HG03432 (cell line): ENCODE data around the gene ZNF662.
"Not testable (repeated sequence)": the region's sequence is repeated elsewhere in the genome, so short reads cannot be mapped to it uniquely, and the experiment has no call there.

ENCODE experiments used
- ATAC-seq: cut with Tn5 transposase; IDR thresholded peaks from one replicate; pipeline ENCODE4 v1.9.1; 2021; ENCODE audit warnings: mild to moderate bottlenecking, moderate library complexity; ENCODE audit not compliant: unreplicated experiment

The ZNF662 gene

DNA sequence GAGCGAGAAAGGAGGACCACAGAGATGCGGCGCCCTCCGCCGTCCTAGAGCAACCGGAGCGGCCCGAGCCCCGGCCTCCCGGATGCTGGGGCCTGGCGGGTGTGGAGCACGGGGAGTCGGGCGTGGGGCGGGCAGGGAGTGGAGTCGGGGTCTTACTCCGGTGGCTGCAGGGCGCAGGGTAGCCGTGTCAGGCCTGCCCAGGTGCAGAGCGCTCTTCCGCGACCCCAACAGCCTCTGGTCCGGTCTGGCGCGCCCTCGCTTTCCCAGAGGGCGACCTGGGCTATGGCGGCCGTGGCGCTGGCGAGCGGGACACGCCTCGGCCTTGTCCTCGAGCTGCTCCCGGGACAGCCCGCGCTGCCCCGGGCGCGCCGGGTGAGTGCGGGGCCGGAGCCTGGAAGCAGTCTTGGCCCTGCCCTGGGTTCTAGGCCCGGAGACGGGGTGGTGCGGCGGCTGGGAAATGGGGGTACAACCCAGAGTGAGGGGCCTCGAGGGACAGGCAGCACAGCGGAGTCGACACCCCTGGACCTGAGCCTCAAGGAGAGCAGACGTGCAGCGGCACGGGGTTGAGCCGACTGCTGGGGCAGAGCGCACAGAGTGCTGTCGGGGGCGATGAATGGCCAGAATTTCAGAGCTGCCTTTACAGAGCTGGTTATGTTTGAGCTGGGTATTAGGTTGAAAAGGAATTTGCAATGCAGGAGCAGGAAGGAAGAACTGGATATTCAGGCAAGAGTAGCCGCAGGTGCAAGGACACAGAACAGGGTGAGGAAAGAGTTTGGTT, at the start of gene ZNF662:
ZNF662 (plus strand) TSS at position 73 of the 778 bp plus-strand sequence. CDS start 1,973 bp downstream, outside the sequence.
- no peak for ATAC-seq

DNA sequence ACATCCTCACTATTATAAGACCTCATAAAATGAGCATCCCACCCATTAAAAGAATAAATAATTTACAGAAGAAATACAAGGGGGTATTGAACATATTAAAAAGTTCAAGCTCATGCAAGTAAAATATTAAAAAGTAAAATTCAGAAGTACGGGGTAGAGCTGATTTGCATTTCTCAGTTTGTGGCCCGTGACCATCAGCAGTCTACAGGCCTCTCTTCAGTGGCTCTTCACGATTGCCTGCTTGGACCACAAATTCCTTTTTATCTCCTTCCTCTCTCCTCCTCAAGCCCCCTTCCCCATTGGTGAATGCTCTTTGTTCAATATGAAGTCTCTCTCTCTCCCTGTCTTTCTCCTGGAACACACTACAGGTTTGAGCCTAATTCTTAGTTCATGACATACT, 49.4 kb upstream of the ZNF662 start:
- ATAC-seq: no peak

DNA sequence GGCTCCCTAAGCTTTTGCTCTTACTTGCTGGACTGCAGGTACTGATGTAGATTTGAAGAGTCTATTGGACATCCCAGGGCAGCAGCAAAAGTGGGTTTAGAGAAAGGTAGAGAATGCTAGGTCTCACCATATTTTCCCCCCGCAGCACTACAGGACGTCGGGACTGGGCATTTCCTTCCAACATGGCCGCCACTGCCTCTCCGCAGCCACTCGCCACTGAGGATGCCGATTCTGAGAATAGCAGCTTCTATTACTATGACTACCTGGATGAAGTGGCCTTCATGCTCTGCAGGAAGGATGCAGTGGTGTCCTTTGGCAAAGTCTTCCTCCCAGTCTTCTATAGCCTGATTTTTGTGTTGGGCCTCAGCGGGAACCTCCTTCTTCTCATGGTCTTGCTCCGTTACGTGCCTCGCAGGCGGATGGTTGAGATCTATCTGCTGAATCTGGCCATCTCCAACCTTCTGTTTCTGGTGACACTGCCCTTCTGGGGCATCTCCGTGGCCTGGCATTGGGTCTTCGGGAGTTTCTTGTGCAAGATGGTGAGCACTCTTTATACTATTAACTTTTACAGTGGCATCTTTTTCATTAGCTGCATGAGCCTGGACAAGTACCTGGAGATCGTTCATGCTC, 41.5 kb upstream of the ZNF662 start:
- no peak for ATAC-seq

DNA sequence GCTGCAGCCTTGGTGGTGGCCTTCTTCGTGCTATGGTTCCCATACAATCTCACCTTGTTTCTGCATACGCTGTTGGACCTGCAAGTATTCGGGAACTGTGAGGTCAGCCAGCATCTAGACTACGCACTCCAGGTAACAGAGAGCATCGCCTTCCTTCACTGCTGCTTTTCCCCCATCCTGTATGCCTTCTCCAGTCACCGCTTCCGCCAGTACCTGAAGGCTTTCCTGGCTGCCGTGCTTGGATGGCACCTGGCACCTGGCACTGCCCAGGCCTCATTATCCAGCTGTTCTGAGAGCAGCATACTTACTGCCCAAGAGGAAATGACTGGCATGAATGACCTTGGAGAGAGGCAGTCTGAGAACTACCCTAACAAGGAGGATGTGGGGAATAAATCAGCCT, 40.7 kb upstream of the ZNF662 start:
- no peak for ATAC-seq

DNA sequence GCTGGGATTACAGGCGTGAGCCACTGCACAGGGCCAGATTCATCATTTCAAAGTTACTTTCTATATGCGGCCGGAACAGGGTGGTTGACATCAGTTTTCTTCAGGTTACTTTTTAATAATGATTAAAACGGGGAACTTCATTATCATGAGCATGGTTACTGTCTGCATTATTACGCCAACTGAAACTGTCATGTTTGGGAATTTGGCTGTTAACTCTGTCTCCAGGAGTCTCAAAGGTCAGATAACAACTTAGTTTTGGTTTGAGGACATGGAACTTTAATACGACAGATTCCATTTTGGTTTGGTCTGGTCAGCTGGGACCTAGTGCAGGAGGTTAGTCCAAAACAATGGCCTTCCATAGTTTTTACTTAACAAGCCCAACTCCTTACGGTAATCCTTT, 38.8 kb upstream of the ZNF662 start:
- no peak for ATAC-seq

DNA sequence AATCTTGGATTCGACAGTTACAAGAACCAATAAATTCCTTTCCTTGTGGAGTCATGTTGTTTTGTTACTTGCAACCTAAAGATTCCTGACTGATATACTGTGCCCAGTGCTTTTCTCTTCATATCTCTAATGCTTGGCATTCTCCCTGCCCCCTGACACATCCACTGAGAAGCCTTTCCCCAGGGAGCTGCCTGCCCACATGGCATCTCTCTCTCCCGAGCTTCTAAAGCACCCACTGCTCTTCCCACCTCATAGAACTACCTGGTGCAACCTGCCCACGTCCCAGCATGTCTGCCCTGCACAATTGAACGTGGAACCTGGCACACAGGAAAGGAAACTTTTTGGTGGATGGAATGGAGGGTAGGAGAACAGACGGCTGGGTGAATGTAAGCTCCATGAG, 37.1 kb upstream of the ZNF662 start:
- ATAC-seq: no peak

DNA sequence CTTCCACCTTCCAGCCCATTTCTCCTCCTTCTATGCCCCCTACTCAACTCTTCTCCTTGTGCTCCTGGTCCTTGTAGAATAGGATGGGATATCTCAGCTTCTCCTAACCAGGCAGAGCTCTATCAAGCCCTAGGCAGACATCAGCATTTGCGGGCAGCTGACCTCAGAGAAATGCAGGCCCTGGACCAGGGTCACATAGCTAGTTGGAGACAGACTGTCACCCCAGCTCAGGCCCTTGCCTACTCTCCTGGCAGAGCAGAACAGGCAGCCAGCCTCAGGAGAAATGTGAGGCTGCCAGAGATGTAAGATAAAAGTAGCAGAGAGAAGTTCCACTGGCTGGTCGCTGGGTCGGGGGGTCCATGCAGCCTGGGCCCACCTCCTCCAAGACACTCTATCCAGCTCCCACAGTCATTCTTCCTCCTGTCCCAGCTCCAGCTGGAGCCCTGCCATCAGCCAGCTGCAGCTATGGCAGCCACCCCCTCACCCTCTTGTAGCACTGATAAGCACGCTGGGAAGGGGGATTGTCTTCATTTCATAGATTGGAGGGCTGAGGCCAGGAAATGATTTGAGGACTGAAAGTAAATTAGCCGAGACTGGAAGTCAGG, 34.2 kb upstream of the ZNF662 start:
- no peak for ATAC-seq

DNA sequence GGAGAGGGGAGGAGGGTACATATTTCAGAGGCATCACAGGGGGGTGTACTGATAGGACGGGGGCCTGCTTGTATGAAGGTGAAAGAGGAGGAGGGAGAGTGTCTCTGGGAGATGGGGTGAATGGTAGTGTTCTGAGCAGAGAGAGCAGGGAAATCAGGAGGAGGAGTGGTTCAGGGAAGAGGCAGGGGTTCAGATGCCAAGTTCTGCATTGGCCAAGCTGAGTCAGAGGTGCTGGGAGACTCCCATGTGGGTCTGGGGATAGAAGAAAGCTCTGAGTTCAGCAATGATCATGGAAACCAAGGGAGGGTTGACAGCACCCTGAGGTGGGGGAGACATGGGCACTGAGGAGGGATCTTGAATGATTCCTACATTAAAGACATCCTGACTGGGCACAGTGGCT, 33.2 kb upstream of the ZNF662 start:
- no peak for ATAC-seq

DNA sequence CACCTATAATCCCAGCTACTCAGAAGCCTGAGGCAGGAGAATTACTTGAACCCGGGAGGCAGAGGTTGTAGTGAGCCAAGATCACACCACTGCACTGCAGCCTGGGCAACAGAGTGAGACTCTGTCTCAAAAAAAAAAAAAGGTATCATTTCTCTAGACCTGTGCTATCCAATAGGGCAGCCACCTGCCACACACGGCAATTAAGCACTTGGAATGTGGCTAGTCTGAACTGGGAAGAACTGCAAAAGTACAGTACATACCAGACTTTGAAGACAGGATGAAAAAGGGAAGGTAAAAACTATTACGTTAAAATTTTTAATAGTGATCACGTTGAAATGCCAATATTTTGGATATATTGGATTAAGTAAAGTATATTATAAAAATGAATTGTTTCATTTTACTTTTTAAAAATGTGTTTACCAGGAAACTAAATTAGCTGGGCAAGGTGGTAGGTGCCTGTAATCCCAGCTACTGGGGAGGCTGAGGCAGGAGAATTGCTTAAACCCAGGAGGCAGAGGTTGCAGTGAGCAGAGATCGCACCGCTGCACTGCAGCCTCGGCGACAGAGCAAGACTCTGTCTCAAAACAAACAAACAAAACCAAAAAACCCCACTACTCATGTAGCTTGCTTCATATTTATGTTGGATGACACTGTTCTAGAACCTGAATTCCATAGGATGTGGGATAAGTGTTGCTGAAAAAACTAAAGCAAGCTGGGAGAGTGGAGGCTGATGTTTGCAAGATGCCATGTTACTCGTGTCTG, 32.5 kb upstream of the ZNF662 start:
- ATAC-seq: no peak

DNA sequence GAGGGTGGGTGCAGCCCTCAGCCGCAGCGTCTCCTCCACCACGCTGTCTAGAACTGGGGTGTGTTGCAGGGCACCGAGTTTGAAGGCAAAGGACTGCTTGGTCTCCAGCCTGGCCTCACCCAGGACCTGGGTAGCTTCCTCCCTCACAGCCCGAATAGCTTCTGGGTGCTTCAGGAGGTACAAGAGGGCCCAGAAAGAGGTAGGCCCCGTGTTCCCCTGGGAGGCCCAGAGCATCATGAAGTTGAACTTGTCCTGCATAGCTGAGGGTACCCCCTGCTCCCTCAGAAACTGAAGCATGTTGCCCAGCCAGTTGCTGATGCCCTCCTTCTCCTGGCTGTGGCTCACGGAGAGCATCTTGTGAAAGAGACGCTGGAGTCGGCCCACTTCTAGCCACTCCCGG, 31.2 kb upstream of the ZNF662 start:
- ATAC-seq: no peak

DNA sequence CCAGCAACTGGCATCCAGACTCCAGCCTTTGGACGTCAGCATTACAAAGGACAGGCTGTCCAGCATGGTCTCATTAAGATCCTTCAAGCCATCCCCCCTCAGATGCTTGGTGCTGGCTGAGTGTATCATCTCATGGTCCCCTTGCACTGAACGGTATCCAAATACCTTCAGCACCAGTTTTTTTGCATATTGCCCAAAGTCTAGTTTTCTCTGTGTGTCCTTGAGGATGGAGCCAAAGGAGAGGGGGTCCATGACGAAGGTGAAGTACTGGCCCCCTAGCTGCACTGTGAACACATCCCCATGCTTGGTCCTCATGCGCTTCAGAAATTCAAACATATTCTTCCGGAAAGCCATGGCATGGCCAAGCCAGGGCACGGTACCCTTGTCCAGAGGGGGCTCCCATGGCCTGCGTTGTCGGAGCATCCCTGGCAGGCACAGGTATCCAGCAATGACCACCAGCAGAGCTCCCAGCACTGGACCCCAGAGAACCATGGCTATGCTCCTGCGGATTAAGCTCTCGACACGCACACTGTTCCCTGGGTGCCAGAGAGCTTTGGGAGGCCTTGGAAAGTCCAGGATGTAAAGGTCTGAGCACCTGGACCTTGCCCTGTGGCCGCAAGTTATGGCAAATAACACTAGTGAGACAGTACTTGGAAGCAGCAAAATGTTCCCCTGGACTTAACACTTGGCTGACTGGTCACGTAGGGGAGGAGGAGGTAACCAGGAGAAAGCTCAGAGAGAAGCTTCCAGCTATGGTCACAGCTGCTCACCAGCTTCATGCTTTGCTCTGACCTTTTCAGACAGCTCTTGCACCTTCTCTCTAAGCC, 30.4 kb upstream of the ZNF662 start, which contains the start of gene CYP8B1:
CYP8B1 (minus strand) TSS at position 555 of the 827 bp plus-strand sequence; CDS start at position 492, 63 bp downstream.
- no peak for ATAC-seq

DNA sequence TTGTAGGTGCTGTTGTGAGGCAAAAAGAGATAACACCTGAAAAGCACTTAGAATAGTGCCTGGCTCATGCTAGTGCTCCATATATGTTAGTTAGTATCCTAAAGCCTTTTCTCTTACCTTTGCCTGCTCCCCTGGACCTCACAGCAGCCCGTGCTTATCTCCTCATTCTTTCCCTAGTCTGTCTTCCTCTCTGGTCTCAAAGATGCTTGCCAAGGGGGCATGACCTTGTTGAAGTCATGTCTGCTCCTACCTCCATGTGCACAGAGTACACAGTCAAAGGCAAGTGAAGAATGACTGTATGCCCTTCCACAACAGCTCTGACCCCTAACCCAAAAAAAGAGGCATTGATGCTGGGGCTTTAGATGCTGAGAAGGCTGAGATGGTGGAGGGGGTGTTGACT, 29.5 kb upstream of the ZNF662 start:
- no peak for ATAC-seq

DNA sequence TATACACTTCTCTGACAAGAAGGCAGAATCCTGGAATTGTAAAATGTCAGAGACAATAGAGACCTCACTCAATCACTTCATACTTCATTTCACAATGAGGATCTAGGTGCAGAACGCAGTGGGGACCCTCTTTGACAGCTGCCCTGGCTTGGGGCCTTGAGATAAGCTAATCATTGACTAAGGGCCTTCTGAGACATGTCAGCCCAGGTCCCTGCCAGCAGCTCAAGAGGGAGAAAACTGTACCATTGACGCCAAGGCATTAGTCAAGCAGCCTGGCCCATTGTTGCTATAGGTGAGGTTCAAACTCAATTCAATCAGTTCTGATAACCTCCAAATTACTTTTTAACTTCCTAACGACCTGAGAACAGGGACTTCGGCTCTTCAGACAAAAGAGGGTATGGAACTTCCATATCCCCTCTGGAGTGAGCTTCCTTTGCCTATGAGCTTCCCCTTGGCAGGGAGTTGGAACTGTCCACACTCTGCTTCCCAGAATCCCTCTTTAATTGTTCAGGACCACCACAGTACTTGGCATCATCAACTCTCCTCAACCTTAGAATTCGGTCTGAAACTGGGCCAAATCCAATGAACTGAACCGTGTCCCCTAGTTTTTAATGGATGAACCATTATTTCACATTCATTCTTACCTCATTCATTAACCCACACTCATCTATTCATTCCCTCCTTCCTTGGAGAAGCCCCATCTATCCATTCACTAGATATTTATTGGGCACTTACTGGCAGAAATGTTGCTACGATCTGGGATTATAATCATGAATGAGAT, 28.8 kb upstream of the ZNF662 start:
- ATAC-seq: no peak

DNA sequence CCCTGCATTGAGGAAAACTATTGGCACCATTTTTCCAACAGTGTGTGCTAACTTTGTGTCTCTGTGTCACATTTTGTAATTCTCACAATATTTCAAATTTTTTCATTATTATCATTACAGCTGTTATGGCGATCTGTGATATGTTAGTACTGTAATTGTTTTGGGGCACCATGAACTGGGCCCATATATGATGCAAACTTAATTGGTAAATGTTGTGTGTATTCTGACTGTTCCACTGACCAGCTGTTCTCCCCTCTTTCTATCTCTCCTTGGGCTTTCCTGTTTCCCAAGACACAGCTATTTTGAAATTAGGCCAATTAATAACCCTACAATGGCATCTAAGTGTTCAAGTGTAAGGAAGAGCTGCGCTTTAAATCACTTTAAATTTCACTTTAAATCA, 28.1 kb upstream of the ZNF662 start:
- ATAC-seq: no peak

DNA sequence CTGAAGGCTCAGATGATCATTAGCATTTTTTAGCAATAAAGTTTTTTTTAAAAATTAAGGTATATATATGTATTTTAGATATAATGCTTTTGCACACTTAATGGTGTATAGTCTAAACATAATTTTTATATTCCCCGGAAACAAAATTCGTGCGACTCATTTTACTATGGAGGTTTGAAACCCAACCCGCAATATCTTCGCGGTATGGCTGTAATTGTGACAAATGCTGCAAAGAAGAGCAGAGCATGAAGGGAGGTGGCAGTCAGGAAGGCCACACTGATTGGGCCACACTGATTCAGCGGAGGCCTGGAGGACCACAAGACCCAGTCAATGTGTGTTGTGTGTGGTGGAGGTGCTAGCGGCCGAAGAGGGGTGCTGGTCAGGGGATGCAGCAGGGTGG, 25.8 kb upstream of the ZNF662 start:
- ATAC-seq: no peak

DNA sequence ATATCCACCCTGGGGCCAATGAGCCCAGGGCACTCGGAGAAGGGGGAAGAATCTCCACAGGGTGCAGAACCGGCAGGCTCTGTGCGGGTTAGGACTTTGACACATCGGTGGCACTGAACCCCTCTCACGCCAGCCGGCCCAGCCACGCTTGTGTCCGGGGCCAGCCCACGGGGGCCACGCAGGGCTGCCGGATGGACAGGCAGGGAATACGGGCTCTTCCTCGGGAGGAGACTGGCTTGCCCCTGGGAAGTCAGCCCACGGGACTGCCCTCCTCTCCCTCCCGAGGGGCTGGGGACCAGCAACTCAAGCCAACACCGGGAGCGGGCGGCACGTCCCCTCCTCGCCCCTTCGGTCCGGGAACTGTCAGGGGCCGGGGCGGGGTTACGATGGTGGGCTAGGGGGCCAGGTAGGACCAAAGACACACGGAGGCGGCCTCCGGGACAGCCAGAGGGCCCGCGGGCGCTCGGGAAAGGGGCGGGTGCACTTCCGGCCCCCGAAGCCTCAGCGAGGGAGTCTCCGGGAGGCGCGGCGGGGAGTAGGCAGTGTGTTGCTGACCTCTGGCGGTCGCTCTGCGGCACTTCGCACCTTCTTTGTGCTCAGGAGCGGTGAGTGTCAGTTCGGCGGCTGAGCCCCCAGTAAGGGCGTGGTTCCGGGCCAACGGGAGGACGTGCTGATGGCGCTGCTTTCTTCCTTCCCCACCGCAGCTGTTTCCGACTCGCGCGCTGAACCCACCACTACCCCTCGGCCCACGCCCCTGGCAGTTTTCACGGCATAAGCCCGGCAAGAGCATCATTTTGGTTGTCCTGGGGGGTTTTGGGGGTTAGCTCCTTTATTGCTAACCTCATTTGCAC, 25.1 kb upstream of the ZNF662 start:
- peak; percentile 98 for ATAC-seq

DNA sequence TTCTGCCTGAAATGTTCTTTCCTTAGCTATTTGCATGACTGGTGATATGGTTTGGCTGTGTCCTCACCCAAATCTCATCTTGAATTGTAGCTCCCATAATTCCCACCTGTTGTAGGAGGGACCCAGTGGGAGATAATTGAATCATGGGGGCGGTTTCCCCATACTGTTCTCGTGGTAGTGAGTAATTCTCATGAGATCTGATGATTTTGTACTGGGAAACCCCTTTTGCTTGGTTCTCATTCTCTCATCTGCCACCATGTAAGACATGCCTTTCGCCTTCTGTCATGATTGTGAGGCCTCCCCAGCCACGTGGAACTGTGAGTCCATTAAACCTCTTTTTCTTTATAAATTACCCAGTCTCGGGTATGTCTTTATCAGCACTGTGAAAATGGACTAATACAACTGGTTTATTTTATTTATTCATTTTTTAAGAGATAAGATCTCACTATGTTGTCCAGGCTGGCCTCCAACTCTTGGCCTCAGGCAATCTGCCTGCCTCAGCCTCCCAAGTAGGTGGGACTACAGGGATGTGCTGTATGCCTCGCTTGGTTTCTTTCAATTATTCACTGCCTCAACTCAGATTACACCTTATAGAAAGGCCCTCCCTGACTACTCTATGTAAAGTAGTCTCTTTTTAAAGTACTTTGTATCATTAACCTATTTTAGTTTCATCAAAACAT, 22.6 kb upstream of the ZNF662 start:
- not testable (repeated sequence) for ATAC-seq

DNA sequence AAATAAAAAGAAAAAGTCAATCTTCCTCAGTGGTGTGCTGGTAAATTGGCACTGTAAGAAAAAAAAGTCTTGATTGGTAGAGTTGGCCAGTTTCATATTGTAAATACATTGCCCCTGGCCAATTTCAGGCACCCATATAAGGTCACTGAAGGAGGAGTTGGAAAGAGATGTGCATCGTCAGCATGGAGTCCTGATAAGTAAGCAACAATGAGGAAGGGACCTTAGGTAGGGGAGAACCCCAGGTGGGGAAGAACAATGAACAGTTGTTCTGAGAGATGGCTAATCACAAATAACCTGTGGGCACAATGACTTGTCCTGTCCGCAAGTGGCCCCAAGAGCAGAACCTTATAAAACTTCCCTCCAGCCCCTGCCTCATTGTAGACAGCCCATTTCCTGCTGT, 21.6 kb upstream of the ZNF662 start:
- ATAC-seq: no peak
